ENCODE measurements around the gene KCNG2.
"Not testable (repeated sequence)": the region's sequence is repeated elsewhere in the genome, so short reads cannot be mapped to it uniquely, and the experiment has no call there.

KCNG2 gene

GRCh38 chr18:79797518-79798345 lies at the start of gene KCNG2:
TSS of gene KCNG2 (plus strand) at chr18:79797938. CDS start at chr18:79863668, 65,730 bp downstream.
- TF ChIP-seq CTCF (conservative IDR thresholded peaks at IDR 0.05; ENCODE audit: control insufficient read depth, insufficient read depth, low read depth, low read length), result no peak
- peak; percentile 16 for DNase-seq (ENCODE audit: low read depth)
- peak within 1 kb of the TSS; percentile 1 for H3K4me3 ChIP-seq (ENCODE audit: control insufficient read depth, low read depth, low read length)

GRCh38 chr18:79748321-79749180 lies 49.2 kb upstream of the KCNG2 start:
- no peak for DNase-seq (ENCODE audit: low read depth)
- TF ChIP-seq CTCF (conservative IDR thresholded peaks at IDR 0.05; ENCODE audit: control insufficient read depth, insufficient read depth, low read depth, low read length), result no peak
- no peak overlapping the region for H3K4me3 ChIP-seq (ENCODE audit: control insufficient read depth, low read depth, low read length)

GRCh38 chr18:79749251-79750191 lies 48.2 kb upstream of the KCNG2 start:
- no peak for DNase-seq (ENCODE audit: low read depth)
- TF ChIP-seq CTCF (conservative IDR thresholded peaks at IDR 0.05; ENCODE audit: control insufficient read depth, insufficient read depth, low read depth, low read length), result no peak
- no peak overlapping the region for H3K4me3 ChIP-seq (ENCODE audit: control insufficient read depth, low read depth, low read length)

- TF ChIP-seq CTCF (conservative IDR thresholded peaks at IDR 0.05; ENCODE audit: control insufficient read depth, insufficient read depth, low read depth, low read length), result no peak
- DNase-seq (ENCODE audit: low read depth), result no peak
- H3K4me3 ChIP-seq (ENCODE audit: control insufficient read depth, low read depth, low read length), result no peak overlapping the region
Observed at GRCh38 chr18:79750980-79751571, 46.7 kb upstream of the KCNG2 start.

GRCh38 chr18:79751918-79752578 lies 45.7 kb upstream of the KCNG2 start:
- not testable (repeated sequence) for DNase-seq (ENCODE audit: low read depth); H3K4me3 ChIP-seq (ENCODE audit: control insufficient read depth, low read depth, low read length)

GRCh38 chr18:79752946-79753345 lies 44.8 kb upstream of the KCNG2 start:
- DNase-seq (ENCODE audit: low read depth); H3K4me3 ChIP-seq (ENCODE audit: control insufficient read depth, low read depth, low read length): not testable (repeated sequence)

Data from fibroblast of mammary gland (primary cell).